NCI-H2081 treated with DMSO at 0.1 percent for 48 hours (cell line): ENCODE results near the gene IL1RL1.

ENCODE experiments used
- DNase-seq: peaks from one replicate; lab custom pipeline; 2025; lab: John Stamatoyannopoulos, UW

IL1RL1 gene

GRCh38 chr2:102369866-102370265 is 58.5 kb downstream of the IL1RL1 start:
- no peak for DNase-seq

- no peak for DNase-seq
Observed at GRCh38 chr2:102376052-102376591, 64.8 kb downstream of the IL1RL1 start.

- DNase-seq = no peak
Observed at GRCh38 chr2:102383722-102384121, 72.4 kb downstream of the IL1RL1 start.

- no peak for DNase-seq
Observed at GRCh38 chr2:102385522-102385921, 74.2 kb downstream of the IL1RL1 start.

GRCh38 chr2:102386004-102386403 is 74.6 kb downstream of the IL1RL1 start:
- no peak for DNase-seq

GRCh38 chr2:102386867-102387541 is 75.6 kb downstream of the IL1RL1 start:
- no peak for DNase-seq

GRCh38 chr2:102387763-102388546 is 76.6 kb downstream of the IL1RL1 start:
- DNase-seq = no peak

- DNase-seq = no peak
Observed at GRCh38 chr2:102391565-102391964, 80.2 kb downstream of the IL1RL1 start.

GRCh38 chr2:102392096-102392495 is 80.7 kb downstream of the IL1RL1 start:
- DNase-seq = no peak

GRCh38 chr2:102392942-102393341 is 81.6 kb downstream of the IL1RL1 start:
- DNase-seq = no peak

- DNase-seq = no peak
Observed at GRCh38 chr2:102396012-102396411, 84.6 kb downstream of the IL1RL1 start.

GRCh38 chr2:102397209-102397608 is 85.8 kb downstream of the IL1RL1 start:
- no peak for DNase-seq

GRCh38 chr2:102399499-102400141 is 88.3 kb downstream of the IL1RL1 start:
- DNase-seq = no peak

- no peak for DNase-seq
Observed at GRCh38 chr2:102401456-102401855, 90.1 kb downstream of the IL1RL1 start.
